GM13977 (cell line): ENCODE measurements around the gene MEIOC.
A peak's percentile ranks its signal among the peaks of the same experiment; 100 is the strongest.

Experiments
- DNase-seq: peaks from one replicate; pipeline ENCODE4 v3.0.0; 2012; ENCODE audit warnings: low spot score
- CTCF ChIP-seq: IDR thresholded peaks from 2 replicates; pipeline ENCODE4 v1.5.1; 2012; ENCODE audit warnings: mild to moderate bottlenecking, control low read depth; ENCODE audit not compliant: insufficient read depth; ENCODE audit errors: extremely low read depth, missing control alignments
- in situ Hi-C: fragments of 300-500 bp; cut with MboI; formaldehyde crosslinking; loops from one replicate; pipeline ENCODE4 v1.12.0; 2022; ENCODE audit warnings: low sequenced_read_pairs, low pct_unique_long_range_greater_than_20kb, mixed read lengths, inconsistent platforms; ENCODE audit not compliant: unreplicated experiment

The MEIOC gene

GRCh38 chr17:44661835-44662234 lies 5.6 kb downstream of the MEIOC start:
- TF ChIP-seq CTCF: no peak
- in situ Hi-C loops: no loop called here
- no peak for DNase-seq

- no peak for DNase-seq
- TF ChIP-seq CTCF: no peak
Measured at GRCh38 chr17:44663095-44663494, 6.8 kb downstream of the MEIOC start.

GRCh38 chr17:44664867-44665266 lies 8.6 kb downstream of the MEIOC start:
- no peak for DNase-seq
- in situ Hi-C loops: no loop called here
- TF ChIP-seq CTCF: no peak

More at GRCh38 chr17:44663095-44663494, 6.8 kb downstream of the MEIOC start:
- in situ Hi-C loops: no loop called here

- TF ChIP-seq CTCF: no peak
Measured at GRCh38 chr17:44666006-44666405, 9.7 kb downstream of the MEIOC start.

GRCh38 chr17:44672479-44673093 lies 16.3 kb downstream of the MEIOC start:
- in situ Hi-C loops: no loop called here
- TF ChIP-seq CTCF: peak; percentile 50
- DNase-seq: no peak

More at GRCh38 chr17:44666006-44666405, 9.7 kb downstream of the MEIOC start:
- in situ Hi-C loops: no loop called here
- DNase-seq: no peak

- TF ChIP-seq CTCF: no peak
- in situ Hi-C loops: no loop called here
- no peak for DNase-seq
Measured at GRCh38 chr17:44673893-44674292, 17.6 kb downstream of the MEIOC start.
